ENCODE results near the gene TSEN54.

TSEN54 gene

DNA sequence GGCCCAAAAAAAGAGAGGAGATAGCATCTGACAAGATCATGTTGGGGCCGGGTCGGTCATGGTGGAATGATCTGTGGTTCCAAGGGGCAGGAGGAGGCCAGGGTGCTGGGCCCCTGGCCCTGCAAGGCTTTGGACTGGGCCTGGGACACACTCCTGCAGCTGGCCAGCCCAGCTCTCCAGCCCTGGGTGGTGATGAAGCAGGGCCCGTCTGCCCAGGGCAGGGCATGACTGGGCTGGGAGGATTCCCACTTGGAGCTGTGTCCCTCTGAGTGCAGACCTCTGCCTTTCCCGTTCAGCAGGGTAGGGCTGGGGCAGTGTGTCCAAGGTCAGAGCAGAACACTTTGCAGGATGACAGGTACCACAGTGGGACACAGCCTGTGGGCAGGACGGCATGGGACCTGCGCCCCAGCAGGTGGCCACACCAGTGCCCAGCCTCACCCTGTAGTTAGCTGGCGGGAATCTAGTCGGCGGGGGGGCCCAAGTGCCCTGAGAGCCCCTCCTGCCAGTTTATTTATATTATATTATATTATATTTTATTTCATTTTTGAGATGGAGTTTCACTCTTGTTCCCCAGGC lies 43.7 kb downstream of the TSEN54 start:
- Histone ChIP-seq H4K20me1 (ENCODE audit: control insufficient read depth, insufficient read depth, low read depth, low read length) (no peaks in the 10 kb centered on the region), H3K36me3 (ENCODE audit: control insufficient read depth, low read length) (no peaks in the 10 kb centered on the region), H3K27me3 (ENCODE audit: control insufficient read depth, low read length) (no peaks in the 10 kb centered on the region), H3K9me2 (replicated peaks; ENCODE audit: control insufficient read depth, low read length) (no peaks in the 10 kb centered on the region), H3K27ac (ENCODE audit: low read depth, low read length) (no peak overlapping the region), H3K4me2 (ENCODE audit: low read length) (no peak overlapping the region), H3K79me2 (ENCODE audit: control insufficient read depth, low read length) (no peaks in the 10 kb centered on the region), H3K9me3 (ENCODE audit: control insufficient read depth, insufficient read depth, low read length) (no peaks in the 10 kb centered on the region), H3K4me1 (ENCODE audit: control insufficient read depth, low read length) (no peaks in the 10 kb centered on the region), H3K4me3 (ENCODE audit: low read length) (no peak overlapping the region), H3F3A (ENCODE audit: control insufficient read depth, insufficient read depth) (no peaks in the 10 kb centered on the region)
- no peak for TF ChIP-seq EZH2phosphoT487 (IDR thresholded peaks at IDR 0.05; ENCODE audit: borderline replicate concordance, low read length)
- no peak for TF ChIP-seq CTCF (IDR thresholded peaks at IDR 0.05; ENCODE audit: low read depth, low read length, poor library complexity, severe bottlenecking)

DNA sequence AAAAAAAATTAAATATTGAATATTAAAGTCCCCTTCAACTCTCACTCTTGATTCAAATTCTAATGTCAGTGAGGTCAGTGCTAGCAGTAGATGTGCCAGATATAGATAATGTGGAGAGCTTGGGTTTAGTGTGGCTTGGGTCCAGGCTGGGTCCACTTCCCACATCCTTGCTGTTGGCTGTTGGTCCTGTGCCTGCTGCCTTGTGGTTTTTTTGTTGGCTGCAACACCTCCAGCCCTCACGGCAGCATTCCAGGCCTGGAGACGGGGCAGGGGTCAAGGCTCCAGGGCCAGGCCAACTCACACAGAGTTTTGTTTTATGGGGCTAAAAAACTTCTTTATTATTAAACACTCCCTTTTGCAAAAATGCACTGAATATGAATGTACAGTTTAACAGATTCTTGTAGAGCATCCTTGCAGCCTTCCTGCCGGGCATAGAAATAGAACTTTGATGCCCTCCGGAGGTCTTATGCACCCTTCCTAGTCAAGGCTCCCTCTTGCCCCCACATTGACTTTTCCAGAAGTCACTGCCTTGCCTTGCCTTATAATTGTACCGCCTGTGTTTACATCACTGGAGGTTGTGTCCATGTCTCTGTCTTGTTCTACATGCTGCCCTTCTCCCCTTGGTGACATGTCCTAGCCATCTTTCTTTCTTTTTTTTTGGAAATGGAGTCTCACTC lies 45.7 kb downstream of the TSEN54 start:
- Histone ChIP-seq H3K79me2 (ENCODE audit: control insufficient read depth, low read length) (no peaks in the 10 kb centered on the region), H3F3A (ENCODE audit: control insufficient read depth, insufficient read depth) (no peaks in the 10 kb centered on the region), H3K4me1 (ENCODE audit: control insufficient read depth, low read length) (peaks cover 9% of the 10 kb centered on the region), H3K27me3 (ENCODE audit: control insufficient read depth, low read length) (no peaks in the 10 kb centered on the region), H3K4me2 (ENCODE audit: low read length) (no peak overlapping the region), H3K4me3 (ENCODE audit: low read length) (no peak overlapping the region), H3K9me3 (ENCODE audit: control insufficient read depth, insufficient read depth, low read length) (no peaks in the 10 kb centered on the region), H4K20me1 (ENCODE audit: control insufficient read depth, insufficient read depth, low read depth, low read length) (no peaks in the 10 kb centered on the region), H3K27ac (ENCODE audit: low read depth, low read length) (no peak overlapping the region), H3K9me2 (replicated peaks; ENCODE audit: control insufficient read depth, low read length) (no peaks in the 10 kb centered on the region), H3K36me3 (ENCODE audit: control insufficient read depth, low read length) (no peaks in the 10 kb centered on the region)
- TF ChIP-seq EZH2phosphoT487 (IDR thresholded peaks at IDR 0.05; ENCODE audit: borderline replicate concordance, low read length) (no peak), CTCF (IDR thresholded peaks at IDR 0.05; ENCODE audit: low read depth, low read length, poor library complexity, severe bottlenecking) (no peak)

GRCh38 chr17:75563063-75563758 lies 46.9 kb downstream of the TSEN54 start:
- H3K9me3 ChIP-seq (ENCODE audit: control insufficient read depth, insufficient read depth, low read length), result no peaks in the 10 kb centered on the region
- no peak overlapping the region for H3K4me2 ChIP-seq (ENCODE audit: low read length)
- TF ChIP-seq CTCF (IDR thresholded peaks at IDR 0.05; ENCODE audit: low read depth, low read length, poor library complexity, severe bottlenecking), result no peak
- no peak overlapping the region for H3K27ac ChIP-seq (ENCODE audit: low read depth, low read length)
- H3K4me3 ChIP-seq (ENCODE audit: low read length), result no peak overlapping the region
- H4K20me1 ChIP-seq (ENCODE audit: control insufficient read depth, insufficient read depth, low read depth, low read length), result no peaks in the 10 kb centered on the region
- H3K36me3 ChIP-seq (ENCODE audit: control insufficient read depth, low read length), result no peaks in the 10 kb centered on the region
- H3K9me2 ChIP-seq (replicated peaks; ENCODE audit: control insufficient read depth, low read length), result no peaks in the 10 kb centered on the region
- H3K4me1 ChIP-seq (ENCODE audit: control insufficient read depth, low read length), result peaks cover 10% of the 10 kb centered on the region
- H3K79me2 ChIP-seq (ENCODE audit: control insufficient read depth, low read length), result no peaks in the 10 kb centered on the region
- H3K27me3 ChIP-seq (ENCODE audit: control insufficient read depth, low read length), result no peaks in the 10 kb centered on the region
- no peaks in the 10 kb centered on the region for H3F3A ChIP-seq (ENCODE audit: control insufficient read depth, insufficient read depth)
